ENCODE data around the gene PAFAH1B1.

DNA sequence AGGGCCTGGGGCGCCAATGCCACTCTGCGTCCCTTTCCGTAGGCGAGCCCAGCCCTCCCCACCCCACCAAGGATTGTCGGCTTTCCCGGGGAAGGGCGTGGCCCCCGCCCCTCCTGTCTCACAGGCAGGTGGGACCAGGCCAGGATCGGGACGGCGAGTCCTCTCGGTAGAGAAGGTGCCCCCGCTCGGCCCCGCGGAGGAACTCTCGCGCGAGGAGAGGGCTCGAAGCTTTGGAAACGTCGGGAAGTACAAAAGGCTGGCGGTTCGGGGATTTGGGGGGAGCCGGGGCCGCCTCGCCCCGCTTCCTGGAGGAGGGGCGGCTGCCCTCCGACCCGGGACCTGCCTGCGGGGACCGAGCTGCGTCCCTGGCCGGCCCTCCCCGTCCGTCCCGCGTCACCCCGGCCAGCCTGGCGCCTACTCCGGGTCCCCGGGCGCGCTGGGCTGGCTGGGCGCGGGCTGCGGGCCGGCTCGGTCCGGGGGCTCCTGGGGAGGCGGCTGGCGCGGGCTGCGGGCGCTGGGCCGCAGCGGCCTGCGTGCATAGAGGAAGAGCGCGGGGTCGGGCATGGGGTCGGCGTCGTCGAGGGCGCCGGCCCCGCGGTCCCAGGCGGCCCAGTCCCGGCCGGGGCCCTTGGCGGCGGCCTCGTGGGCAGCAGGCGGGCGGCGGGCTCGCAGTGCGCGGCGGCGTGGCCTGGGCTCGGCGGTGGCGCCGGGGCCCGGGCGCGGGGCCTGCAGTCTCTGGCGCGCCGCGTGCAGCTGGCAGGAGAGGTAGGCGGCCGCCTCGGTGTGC, 130.7 kb downstream of the PAFAH1B1 start:
- TF ChIP-seq, protein P1, sequence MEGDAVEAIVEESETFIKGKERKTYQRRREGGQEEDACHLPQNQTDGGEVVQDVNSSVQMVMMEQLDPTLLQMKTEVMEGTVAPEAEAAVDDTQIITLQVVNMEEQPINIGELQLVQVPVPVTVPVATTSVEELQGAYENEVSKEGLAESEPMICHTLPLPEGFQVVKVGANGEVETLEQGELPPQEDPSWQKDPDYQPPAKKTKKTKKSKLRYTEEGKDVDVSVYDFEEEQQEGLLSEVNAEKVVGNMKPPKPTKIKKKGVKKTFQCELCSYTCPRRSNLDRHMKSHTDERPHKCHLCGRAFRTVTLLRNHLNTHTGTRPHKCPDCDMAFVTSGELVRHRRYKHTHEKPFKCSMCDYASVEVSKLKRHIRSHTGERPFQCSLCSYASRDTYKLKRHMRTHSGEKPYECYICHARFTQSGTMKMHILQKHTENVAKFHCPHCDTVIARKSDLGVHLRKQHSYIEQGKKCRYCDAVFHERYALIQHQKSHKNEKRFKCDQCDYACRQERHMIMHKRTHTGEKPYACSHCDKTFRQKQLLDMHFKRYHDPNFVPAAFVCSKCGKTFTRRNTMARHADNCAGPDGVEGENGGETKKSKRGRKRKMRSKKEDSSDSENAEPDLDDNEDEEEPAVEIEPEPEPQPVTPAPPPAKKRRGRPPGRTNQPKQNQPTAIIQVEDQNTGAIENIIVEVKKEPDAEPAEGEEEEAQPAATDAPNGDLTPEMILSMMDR (IDR thresholded peaks at IDR 0.05; ENCODE audit: low read depth, low read length): no peak
- TF ChIP-seq EZH2phosphoT487 (IDR thresholded peaks at IDR 0.05; ENCODE audit: low read depth): no peak

All from OCI-LY3 (cell line).